ENCODE results near the gene WNT10A. TPM values are rescaled to one million over a fixed set of nuclear protein-coding genes. Genes with fewer than 3 reads are reported as not detected.

The WNT10A gene
- total RNA-seq, 1 donor from 2014 or later = 0.35 TPM

- peaks cover 33% of the 10 kb centered on the region for H3K4me1 ChIP-seq
- peaks cover 99% of the 10 kb centered on the region for H3K27me3 ChIP-seq (ENCODE audit: low read depth)
- H3K4me3 ChIP-seq = no peak overlapping the region
Observed at GRCh38 chr2:218875692-218876246, 4.9 kb upstream of the WNT10A start.

GRCh38 chr2:218876562-218877219 lies 4.0 kb upstream of the WNT10A start:
- TF ChIP-seq, protein P1, sequence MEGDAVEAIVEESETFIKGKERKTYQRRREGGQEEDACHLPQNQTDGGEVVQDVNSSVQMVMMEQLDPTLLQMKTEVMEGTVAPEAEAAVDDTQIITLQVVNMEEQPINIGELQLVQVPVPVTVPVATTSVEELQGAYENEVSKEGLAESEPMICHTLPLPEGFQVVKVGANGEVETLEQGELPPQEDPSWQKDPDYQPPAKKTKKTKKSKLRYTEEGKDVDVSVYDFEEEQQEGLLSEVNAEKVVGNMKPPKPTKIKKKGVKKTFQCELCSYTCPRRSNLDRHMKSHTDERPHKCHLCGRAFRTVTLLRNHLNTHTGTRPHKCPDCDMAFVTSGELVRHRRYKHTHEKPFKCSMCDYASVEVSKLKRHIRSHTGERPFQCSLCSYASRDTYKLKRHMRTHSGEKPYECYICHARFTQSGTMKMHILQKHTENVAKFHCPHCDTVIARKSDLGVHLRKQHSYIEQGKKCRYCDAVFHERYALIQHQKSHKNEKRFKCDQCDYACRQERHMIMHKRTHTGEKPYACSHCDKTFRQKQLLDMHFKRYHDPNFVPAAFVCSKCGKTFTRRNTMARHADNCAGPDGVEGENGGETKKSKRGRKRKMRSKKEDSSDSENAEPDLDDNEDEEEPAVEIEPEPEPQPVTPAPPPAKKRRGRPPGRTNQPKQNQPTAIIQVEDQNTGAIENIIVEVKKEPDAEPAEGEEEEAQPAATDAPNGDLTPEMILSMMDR (IDR thresholded peaks at IDR 0.05) = peak; percentile 93
- Histone ChIP-seq H3K36me3 (no peaks in the 10 kb centered on the region), H3K27ac (no peak overlapping the region), H3K9me3 (no peaks in the 10 kb centered on the region), H3K27me3 (ENCODE audit: low read depth) (peaks cover 99% of the 10 kb centered on the region), H3K4me1 (peaks cover 26% of the 10 kb centered on the region), H3K4me3 (no peak overlapping the region)
- ATAC-seq (peak; percentile 29 to 50), DNase-seq (no peak)
- intact Hi-C loops (cut with DNase I) = no loop called here

More at GRCh38 chr2:218875692-218876246, 4.9 kb upstream of the WNT10A start:
- Histone ChIP-seq H3K9me3 (no peaks in the 10 kb centered on the region), H3K36me3 (no peaks in the 10 kb centered on the region), H3K27ac (no peak overlapping the region)
- DNase-seq (no peak), ATAC-seq (no peak)
- intact Hi-C loops (cut with DNase I) = no loop called here
- TF ChIP-seq, protein P1 (IDR thresholded peaks at IDR 0.05) = no peak

DNA sequence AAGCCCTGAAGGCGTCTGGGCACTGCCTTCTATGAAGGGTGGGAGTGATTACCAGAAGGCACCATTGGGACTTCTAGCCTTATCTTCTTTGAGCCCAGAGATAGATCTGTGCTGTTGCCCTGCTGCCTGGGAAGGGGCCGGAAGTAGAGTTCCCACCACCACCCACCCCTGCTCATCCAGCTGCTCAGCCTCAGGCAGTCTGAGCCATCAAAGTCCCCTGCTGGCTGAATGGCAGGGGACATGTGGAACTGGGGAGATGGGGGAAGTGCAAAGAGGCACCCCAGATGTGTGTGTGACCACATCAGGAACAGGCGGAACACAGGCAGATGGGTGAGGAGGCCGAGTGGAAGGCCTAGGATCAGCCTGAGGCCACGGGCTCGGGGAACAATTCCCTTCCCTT lies 3.3 kb upstream of the WNT10A start:
- TF ChIP-seq, protein P1 (IDR thresholded peaks at IDR 0.05) = no peak
- DNase-seq = no peak
- H3K4me3 ChIP-seq = no peak overlapping the region
- ATAC-seq = no peak
- intact Hi-C loops (cut with DNase I) = no loop called here
- no peaks in the 10 kb centered on the region for H3K9me3 ChIP-seq
- H3K27ac ChIP-seq = no peak overlapping the region
- no peaks in the 10 kb centered on the region for H3K36me3 ChIP-seq
- H3K4me1 ChIP-seq = peaks cover 23% of the 10 kb centered on the region
- peaks cover 99% of the 10 kb centered on the region for H3K27me3 ChIP-seq (ENCODE audit: low read depth)

DNA sequence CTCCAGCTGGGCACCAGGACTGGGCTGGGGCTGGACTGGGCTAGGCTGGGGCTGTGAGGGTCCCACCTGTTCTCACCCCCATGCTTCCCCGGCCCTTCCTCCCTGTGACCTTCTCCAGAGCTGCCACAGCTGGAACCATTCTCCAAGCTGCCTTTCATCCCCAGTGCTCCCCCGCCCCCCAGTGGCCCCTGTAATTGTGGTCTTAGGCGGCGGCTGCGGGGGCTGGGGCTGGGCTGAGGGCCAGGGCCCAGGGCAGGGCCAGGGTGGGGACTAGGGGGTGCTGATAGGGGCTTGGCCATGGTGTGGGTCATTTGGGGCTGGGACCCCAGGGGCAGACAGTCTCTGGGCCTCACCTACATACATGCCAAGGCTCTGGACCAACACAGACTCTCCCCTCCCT lies 2.8 kb upstream of the WNT10A start:
- TF ChIP-seq, protein P1 (IDR thresholded peaks at IDR 0.05) = no peak
- no peaks in the 10 kb centered on the region for H3K36me3 ChIP-seq
- intact Hi-C loops (cut with DNase I) = no loop called here
- H3K4me1 ChIP-seq = peaks cover 22% of the 10 kb centered on the region
- peaks cover 99% of the 10 kb centered on the region for H3K27me3 ChIP-seq (ENCODE audit: low read depth)
- no peaks in the 10 kb centered on the region for H3K9me3 ChIP-seq
- H3K27ac ChIP-seq = no peak overlapping the region
- DNase-seq (no peak), ATAC-seq (no peak)
- no peak overlapping the region for H3K4me3 ChIP-seq

DNA sequence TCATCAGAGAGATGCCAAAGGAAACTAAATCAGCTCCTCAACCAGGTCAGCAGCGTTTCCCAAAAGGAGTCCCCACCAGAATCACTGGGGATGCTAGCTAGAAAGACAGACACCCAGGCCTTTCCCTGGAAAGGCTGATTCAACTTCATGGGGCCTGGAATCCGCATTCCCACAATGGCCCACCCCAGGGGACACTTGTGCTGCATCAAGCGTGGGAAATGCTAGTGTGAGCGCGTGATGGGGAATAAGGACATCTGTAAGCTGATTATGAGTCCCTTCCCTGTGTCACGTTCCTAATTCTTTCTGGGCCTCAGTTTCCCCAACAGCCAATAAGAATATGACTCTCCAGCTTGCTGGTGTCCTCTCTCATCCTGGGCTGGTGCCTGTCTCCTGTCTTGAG lies 2.2 kb upstream of the WNT10A start:
- Histone ChIP-seq H3K27ac (no peak overlapping the region), H3K27me3 (ENCODE audit: low read depth) (peaks cover 99% of the 10 kb centered on the region), H3K9me3 (no peaks in the 10 kb centered on the region), H3K4me1 (peaks cover 22% of the 10 kb centered on the region), H3K4me3 (no peak overlapping the region), H3K36me3 (no peaks in the 10 kb centered on the region)
- intact Hi-C loops (cut with DNase I) = no loop called here
- DNase-seq = no peak
- no peak for ATAC-seq
- TF ChIP-seq, protein P1 (IDR thresholded peaks at IDR 0.05) = no peak
